ENCODE data around the gene C17orf78.
A peak's percentile ranks its signal among the peaks of the same experiment; 100 is the strongest.
"Not testable (repeated sequence)": the region's sequence is repeated elsewhere in the genome, so short reads cannot be mapped to it uniquely, and the experiment has no call there.

Gene C17orf78

DNA sequence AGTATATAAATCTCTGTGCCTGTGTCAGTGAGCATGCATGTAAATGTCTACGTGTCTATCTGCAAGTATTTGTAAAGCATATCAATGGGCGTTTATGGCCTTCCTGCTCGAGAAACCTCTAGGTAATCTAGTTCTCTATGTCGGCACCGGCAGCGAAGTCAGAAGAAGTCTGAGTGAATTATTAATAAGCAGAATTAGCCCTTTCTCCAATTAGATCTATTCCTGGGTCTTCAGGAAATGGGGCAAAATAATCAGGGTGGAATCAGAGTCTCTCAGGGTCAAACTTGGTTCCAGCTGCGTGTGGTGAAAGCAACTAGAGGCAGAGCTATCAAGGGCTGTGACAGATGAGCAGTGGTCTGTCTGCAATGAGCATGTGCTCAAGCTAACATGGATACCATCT is at the start of gene C17orf78:
Gene C17orf78, plus strand, starts transcription at position 280 of the 400 bp plus-strand sequence. Its CDS starts 108 bp downstream, at position 388.
- DNase-seq: no peak

DNA sequence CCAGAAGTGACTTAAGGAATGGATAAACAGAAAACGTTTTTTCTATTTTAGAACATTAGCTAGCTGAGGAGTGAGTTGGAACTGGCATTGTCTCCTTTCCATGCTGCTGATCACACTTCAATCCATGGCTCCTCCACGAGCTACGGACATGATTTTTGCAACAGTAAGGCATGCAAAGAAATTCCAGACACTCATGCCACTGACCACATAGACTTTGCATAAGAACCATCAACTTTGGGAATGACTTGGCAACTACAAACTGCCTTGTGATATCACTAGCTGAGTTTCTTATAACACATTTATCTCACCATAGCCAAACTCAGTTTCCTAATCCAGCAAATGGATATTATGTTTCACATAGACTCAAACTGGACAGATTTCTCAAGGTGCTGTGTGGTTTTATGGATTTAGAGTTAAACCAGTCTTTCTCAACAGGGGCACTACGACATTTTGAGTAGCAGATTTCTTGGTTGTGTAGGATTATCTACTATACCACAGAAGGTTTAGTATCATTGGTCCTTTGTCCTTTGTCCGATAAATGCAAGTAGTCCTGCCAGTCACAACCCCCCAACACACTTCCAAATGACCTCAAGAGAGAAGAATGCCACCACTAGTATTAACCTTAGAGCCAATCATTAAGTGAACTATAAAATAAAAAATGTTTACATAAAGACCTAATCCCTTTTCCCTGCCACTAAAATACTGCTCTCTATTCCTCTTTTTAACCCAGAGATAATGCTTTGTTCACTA is 48.3 kb upstream of the C17orf78 start:
- DNase-seq: no peak

DNA sequence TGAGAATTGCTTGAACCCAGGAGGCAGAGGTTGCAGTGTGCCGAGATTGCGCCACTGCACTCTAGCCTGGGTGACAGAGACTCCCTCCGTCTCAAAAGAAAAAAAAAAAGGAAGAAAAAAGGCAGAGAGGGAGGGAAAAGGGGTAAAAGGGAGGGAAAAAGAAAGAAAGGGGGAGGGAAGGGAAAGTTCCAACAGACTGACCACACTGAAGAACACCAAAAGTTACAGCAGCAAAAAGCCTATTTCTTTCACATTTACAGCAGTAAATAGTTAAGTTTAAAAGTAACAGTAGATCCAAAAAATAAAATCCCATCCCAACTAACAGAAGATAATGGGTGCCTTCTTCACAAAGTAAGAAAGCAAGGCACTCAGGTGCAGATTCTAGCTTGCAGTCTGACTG is 36.9 kb upstream of the C17orf78 start:
- peak; percentile 54 for DNase-seq

DNA sequence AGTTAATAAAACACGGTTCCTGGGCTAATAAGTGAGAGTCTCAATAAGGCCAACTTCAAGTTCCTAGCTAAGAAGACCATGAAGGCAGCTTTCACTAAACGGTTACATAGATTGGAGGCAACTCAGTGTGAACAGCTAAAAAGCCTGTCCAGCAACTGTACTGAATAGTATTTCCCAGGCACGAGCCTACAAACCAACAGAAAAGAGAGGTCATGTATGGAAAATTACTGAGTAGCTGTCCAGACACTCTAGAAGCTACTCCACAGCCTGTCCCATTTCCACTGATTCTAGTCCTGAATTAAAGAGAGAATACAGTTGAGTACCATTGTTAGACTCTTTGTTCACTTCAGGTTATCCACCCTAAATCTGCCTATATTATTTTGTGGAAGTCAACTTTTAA is 36.5 kb upstream of the C17orf78 start:
- DNase-seq: no peak

DNA sequence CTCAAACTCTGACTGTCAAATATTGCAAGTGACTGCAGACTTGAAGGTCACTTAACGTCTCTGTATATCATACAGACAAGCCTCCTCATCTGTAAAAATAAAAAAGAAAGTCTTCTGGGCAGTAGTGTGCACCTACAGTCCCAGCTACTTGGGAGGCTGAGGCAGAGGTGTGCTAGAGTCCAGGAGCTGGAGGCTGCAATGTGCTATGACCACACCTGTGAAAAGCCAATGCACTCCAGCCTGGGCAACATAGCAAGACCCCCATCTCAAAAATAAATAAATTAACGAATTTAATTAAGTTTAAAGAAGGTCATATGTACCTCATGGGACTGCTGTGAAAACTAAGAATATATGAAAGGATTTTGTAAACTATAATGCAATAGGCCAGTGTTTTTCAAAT is 35.0 kb upstream of the C17orf78 start:
- DNase-seq: no peak

DNA sequence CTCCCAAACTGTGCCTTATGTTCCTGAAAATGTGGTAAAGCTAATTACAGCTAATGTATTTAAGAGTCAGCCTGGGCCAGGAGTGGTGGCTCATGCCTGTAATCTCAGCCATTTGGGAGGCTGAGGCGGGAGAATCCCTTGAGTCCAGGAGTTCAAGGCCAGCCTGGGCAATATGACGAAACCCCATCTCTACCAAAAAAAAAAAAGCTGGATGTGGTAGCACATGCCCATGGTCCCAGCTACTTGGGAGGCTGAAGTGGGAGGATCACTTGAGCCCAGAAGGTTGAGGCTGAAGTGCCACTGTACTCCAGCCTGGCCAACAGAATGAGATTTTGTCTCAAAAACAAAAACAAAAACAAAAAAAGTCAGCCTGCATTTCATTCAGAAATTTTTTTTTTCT is 33.2 kb upstream of the C17orf78 start:
- DNase-seq: no peak

DNA sequence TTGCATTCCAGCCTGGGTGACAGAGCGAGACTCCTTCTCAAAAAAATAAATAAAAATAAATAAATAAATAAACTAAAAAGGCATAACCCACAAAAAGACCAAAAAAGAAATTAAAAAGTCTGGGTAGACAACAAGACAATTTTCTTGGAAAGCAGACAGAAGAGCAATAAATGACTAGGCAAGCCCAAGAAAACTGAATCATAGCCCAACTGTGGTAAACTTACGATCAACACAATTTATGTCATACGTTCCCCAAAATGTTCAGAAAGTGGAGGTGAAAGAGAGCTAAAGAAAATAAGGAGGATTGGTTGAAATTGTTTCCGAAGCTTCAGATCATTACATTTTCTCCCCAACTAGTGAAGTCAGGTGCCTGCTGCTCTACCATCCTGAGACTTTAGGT is 31.3 kb upstream of the C17orf78 start:
- no peak for DNase-seq

DNA sequence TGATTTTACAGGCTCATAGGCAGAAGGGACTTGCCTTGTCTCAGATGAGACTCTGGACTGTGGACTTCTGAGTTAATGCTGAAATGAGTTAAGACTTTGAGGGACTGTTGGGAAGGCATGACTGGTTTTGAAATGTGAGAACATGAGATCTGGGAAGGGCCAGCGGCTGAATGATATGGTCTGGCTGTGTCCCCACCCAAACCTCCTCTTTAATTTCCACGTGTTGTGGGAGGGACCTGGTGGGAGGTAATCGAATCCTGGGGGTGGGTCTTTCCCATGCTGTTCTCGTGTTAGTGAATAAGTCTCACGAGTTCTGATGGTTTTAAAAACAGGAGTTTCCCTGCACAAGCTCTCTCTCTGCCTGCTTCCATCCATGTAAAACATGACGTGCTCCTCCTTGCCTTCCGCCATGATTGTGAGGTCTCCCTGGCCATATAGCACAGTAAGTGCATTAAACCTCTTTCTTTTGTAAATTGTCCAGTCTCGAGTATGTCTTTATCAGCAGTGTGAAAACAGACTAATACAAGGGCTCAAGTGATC is 28.9 kb upstream of the C17orf78 start:
- DNase-seq: not testable (repeated sequence)

DNA sequence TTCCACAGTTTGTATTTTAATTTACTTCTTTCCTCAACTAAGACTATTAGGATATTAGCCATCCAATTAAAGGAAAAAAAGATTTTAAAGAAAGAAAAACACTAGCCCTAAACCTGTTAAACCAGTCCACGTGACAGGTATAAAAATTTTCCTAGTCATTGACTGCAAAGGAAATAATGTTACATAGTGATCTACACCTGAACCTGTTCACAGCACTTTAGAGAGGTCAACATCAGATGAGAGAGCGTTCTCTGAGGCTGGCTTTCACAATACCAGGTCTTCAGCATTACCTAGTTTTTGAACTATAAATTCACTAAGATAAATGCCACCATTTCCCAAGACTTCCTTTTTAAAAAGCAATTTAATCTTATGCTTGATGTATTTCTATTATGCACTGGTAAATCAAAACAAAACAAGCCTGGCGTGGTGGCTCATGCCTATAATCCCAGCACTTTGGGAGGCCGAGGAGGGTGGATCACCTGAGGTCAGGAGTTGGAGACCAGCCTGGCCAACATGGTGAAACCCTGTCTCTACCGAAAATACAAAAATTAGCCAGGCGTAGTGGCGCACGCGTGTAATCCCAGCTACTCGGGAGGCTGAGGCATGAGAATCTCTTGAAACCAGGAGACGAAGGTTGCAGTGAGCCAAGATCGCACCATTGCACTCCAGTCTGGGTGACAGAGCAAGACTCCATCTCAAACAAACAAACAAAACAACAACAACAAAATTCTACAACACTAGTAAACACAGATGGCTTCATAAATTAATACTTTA is 18.8 kb upstream of the C17orf78 start:
- not testable (repeated sequence) for DNase-seq

DNA sequence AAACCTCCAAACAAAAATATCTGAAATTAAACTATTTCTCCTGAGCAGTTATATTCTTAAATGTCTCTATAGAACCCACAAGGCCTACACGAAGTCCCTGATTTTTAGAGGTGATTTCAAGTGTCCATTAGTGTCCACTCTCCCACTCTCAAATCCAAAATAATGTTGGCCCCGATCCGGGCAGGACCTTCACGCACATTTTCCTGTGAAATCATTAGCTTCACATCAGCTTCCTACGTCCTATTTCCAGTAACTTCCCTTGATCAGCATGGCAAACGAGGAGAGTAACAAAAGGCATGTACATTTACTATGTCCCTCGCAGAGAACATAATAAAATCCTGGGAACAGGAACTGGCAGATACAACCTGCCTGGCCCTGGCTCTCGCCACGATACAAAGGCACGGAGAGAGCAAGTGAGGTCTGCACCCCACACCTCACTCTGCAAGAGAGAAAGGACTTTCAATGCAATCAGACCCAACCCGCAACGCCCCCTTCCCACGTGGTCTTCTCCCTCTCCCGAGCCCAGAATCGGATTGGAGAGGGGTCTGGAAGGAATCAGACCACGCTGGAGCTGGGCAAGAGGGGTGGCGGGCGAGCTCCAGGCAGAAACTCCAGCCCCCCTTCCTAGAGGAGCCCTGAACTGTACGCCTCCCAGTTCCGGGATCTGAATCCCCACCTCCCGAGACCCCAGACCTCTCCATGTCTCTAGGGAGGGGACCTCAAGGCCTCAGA is 17.5 kb upstream of the C17orf78 start:
- DNase-seq: peak; percentile 38

DNA sequence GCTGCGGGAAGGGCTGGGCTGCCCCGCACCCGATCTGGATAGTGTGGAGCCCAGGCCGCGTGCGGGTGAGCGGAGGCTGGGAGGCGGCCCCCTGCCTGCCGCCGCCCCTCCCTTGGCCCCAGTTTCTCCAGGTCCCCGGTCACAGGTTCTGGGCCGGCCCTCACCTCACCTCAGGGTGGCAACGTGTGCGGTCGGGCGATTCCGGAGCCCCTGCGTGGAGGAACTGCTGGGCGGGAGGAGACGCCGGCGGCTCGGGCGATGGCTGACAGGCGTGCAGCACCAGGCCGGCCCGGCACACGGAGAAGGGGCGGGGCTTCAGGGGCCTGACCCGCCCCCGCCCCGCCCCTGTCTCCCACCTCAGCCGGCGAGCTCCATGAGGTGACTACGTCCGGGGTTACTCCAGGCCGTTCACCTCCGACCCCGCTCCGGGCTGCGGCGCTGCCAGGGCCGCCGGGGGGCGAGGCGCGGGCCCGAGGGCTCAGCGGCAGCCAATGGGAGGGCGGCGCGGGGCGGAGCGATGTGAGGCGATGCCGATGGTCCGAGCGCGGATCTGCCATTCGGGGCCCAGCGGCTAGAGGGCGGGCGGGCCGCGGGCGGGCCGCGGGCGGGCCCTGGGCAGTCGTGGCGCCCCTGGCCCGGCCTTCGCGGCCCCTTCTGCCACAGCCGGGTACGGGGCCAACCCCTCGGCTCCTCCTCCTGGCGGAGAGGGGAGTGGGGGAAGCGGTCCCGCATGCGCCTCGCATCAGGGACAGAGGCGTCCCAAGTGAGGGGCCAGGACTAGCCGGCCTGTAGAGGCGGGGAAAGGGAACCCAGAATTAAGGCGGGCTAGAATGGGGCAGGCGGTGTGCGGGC is 16.7 kb upstream of the C17orf78 start:
- peak; percentile 93 for DNase-seq

DNA sequence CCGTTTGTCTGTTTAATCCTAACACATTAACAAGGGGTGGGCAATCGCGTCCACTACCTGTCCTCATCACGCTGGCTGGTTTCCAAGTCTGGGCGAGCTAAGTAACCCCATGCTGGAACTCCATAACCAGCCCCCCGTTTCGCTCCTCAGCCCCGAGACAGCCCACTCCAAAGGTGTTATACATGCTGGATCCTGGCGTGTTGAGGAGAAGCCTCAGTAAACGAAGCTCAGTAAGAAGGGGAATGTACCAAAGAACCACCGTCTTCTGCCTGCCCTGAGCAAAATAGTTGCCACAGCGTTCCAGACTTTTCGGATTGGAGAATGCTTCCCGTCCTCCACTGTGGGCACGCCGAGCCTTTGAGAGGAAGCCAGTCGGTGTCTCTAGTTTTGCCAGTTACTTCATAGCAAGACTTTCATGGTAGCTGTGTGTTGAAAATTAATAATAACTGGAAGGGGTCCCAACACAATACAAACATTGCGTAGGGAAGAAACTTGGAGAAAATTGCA is 16.1 kb upstream of the C17orf78 start:
- DNase-seq: no peak

DNA sequence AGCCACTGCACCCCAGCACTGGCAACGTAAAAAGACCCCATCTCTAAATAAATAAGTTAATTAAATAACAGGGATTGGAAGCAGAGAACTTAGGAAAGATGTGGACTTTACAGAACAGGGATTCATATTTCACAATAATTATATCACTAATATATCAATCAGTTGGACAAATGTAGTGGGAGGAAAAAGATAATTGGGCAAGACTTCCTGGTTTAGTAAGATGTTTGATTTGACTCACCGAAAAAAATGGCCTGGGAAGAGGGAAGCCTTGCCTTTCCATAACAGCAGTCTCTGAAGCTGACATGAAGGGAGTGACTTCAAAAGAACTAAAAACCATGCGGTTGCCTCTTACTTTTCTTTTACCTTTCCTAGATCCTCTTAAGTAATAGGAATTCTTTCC is 15.2 kb upstream of the C17orf78 start:
- peak; percentile 29 for DNase-seq

DNA sequence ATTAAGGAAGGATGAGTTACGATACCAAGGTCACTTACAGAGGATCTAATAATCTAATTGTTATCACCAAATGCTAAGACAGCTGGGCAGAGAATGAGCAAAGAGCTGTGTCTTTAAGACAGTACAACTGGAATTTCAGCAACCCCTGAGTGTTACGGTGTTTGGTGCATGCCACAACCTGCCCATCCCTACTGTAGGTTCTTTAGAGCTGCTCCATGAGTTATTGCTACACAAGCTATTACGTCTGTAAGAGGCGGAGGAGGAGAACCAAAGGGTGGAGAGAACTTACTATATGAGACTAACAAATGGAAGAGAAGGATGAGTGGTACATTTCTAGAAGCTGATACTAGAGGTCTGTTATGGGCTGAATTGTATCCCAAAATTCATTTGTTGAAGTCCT is 14.2 kb upstream of the C17orf78 start:
- DNase-seq: peak; percentile 17

DNA sequence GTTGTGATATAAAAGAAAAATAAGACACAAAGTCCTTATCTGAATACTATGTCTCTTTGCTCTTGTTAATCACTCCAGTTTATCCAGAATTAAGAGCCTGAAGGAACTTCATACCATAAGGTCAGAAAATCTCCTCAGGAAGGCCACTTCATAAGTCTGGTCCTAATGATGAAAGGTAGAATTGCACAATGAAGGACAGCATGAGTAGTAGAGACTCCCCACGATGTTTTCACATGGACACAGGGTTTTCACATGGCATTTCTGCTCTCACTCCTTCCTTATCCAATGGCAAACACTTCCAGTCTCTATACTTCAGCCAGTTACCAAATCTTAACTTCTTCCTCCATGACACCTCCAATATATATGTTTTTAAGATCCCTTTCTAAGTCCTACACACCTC is 10.2 kb upstream of the C17orf78 start:
- no peak for DNase-seq

DNA sequence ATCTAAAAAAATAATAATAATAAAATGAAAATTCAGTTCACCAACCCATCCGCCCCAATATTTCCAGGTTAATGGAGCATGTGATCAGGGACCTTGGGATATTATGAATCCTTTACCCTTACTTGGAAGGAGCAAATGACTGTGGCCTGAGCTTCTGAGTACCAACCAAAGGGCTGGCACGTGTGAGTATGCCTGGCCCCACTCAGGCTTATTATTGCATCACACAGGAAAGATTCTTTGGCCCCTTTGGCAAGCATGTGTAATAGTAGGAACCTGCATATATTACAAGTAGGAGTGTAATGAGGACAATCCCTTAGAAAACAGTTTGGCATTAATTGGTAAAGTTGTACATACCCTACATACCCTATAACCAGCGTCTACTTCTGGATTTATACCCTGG is 7.2 kb upstream of the C17orf78 start:
- peak; percentile 65 for DNase-seq

DNA sequence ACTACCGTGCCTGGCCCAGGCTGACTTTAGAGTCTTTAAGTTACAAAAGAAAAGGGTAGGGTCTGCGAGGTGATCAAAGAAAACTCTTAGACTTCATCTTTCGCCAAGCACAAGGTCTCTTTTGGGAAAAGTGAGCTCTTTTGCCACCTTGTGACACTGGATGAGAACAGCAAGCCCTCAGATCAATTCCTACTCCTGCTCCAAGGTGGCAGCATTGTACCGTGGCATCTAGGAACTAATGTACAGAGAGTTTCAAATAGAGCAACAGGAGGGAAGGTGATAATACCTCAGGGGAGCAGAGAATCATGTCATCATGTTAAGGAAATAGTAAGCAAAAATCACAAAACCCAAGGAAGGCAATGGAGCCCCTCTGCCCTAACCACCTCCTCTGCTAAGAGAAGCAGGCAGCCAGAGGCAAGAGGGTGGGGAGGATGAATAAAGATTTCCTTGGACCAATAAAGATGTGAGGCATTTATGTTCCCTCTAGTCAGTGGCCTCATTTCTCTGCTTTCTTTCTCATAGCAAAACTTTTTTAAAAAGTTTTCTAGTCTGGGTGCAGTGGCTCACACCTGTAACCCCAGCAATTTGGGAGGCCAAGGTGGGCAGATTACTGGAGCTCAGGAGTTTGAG is 2.1 kb upstream of the C17orf78 start:
- peak; percentile 77 for DNase-seq

DNA sequence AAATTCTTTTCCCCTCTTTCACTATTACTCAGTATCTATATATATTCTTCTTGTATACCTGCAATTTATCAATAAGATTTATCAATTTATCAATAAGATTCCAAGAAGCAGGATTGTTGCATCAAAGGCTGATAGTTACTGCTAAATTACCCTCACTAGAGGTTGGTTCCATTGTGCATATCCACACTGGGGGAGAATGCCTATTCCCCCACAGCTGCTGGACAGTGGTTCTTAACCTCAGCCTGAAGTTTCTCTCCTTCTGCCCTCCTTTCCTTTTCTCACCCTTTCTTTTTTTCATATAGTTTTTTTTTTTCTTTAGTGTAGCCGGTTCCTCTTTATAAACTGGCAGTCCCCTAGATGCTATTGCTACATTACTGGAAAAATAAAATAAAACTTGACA is 6.3 kb downstream of the C17orf78 start:
- DNase-seq: no peak

DNA sequence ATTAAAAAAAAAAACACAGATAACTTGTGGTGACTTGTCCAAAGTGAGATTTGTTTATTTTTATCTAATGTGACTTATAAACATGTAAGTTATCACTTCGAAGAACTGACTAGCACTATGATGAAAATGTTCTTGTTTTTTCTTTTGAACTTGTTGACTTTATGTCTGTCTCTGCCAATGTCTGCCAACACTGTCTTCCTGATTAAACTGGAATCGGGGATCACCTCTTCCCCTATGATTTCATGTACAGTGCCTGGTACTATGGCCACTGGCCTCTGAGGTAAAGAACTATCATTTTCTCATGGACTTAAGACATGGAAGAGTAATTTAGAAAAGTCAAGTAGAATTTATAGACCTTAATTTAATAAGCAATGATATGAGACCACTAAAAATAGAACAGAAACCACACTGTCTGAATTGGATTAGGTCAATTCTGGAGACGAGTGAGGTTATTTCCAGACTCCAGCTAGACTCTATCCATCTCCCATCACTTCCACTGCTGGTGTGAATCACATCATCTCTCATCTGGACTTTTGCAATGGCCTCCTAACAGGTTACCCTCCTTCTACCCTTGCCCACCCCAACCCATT is 8.9 kb downstream of the C17orf78 start:
- DNase-seq: no peak

DNA sequence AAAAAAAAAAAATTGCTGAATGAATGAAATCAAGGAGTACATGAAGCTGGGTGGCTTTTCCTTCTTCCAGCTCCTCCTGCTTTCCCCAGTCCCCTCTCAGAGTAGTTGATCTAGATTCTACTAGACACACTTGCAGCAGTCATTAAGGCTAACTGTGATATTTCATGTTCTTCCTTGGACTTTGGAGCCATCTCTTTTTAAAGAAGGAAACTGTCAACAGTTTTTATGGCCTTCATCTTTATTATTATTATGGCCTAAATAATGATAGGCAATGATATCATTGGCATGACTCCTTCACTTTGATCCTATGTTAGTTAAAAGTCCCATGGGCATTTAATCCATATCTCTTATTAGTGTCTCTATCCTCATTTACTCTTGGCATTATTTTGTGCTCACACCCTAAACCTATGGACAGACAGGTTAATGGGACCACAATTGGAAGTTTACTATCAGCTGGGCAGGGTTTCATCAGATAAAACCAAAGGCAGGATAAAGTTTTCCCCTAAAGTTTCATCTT is 9.7 kb downstream of the C17orf78 start:
- no peak for DNase-seq

DNA sequence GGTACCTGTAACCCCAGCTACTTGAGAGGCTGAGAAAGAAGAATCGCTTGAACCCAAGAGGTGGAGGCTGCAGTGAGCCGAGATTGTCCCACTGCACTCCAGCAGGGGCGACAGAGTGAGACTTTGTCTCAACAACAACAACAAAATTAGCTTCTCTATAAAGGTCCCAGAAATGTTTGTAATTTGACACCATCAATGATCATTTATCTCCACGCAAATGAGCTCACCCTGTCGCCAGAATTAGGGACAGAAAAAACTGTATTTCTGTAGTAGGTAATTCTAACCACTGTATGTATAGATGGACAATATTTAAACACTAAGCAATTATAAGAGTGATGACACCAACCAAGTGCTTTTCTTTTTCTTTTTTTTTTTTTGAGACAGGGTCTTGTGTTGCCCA is 10.7 kb downstream of the C17orf78 start:
- no peak for DNase-seq
